Astrocyte (in vitro differentiated cells and primary cell): ENCODE results near the gene SEMA6A. TPM values are rescaled to one million over a fixed set of nuclear protein-coding genes. Genes with fewer than 3 reads are reported as not detected.

Experiments
- DNase-seq: peaks from one replicate; pipeline ENCODE4 v3.0.0-alpha.2; 2010; ENCODE audit warnings: low read depth
- FAIRE-seq: peaks from 2 replicates; lab custom pipeline; 2011; peaks lifted over from hg19 to GRCh38; lab: Jason Lieb, UNC
- H2AFZ ChIP-seq: 2 replicates; pipeline ENCODE4 v1.6.0; 2012; ENCODE audit warnings: low read depth, low read length, inconsistent platforms
- H3K27ac ChIP-seq: 2 replicates; pipeline ENCODE4 v1.5.1; 2011; ENCODE audit warnings: low read depth, low read length, inconsistent platforms
- H3K27me3 ChIP-seq: 2 replicates; pipeline ENCODE4 v1.6.0; 2011; ENCODE audit warnings: low read length, inconsistent platforms; ENCODE audit not compliant: insufficient read depth
- H3K36me3 ChIP-seq: 2 replicates; pipeline ENCODE4 v1.5.1; 2011; ENCODE audit warnings: low read length, inconsistent platforms; ENCODE audit not compliant: insufficient read depth
- H3K4me1 ChIP-seq: 2 replicates; pipeline ENCODE4 v1.5.1; 2011; ENCODE audit warnings: low read length, inconsistent platforms; ENCODE audit not compliant: insufficient read depth
- H3K4me2 ChIP-seq: 2 replicates; pipeline ENCODE4 v1.6.0; 2012; ENCODE audit warnings: low read length, inconsistent platforms
- H3K4me3 ChIP-seq: 2 replicates; pipeline ENCODE4 v1.5.1; 2011; ENCODE audit warnings: low read depth, mild to moderate bottlenecking, low read length, inconsistent platforms; ENCODE audit not compliant: insufficient read depth
- H3K79me2 ChIP-seq: 2 replicates; pipeline ENCODE4 v1.6.0; 2012; ENCODE audit warnings: mild to moderate bottlenecking, low read length, inconsistent platforms; ENCODE audit not compliant: insufficient read depth
- H3K9ac ChIP-seq: 2 replicates; pipeline ENCODE4 v1.6.0; 2012; ENCODE audit warnings: mild to moderate bottlenecking, low read length, inconsistent platforms
- H3K9me3 ChIP-seq: 2 replicates; pipeline ENCODE4 v1.5.1; 2012; ENCODE audit warnings: low read depth, mild to moderate bottlenecking, low read length, inconsistent platforms; ENCODE audit not compliant: insufficient read depth
- H4K20me1 ChIP-seq: 2 replicates; pipeline ENCODE4 v1.6.0; 2012; ENCODE audit warnings: low read length, inconsistent platforms; ENCODE audit not compliant: insufficient read depth
- H3K27ac Mint-ChIP-seq: one replicate; pipeline ENCODE4 v1.8.0; 2021; ENCODE audit warnings: mild to moderate bottlenecking, mixed read lengths; ENCODE audit not compliant: unreplicated experiment
- H3K27me3 Mint-ChIP-seq: one replicate; pipeline ENCODE4 v1.8.0; 2021; ENCODE audit warnings: low read depth, mixed read lengths; ENCODE audit not compliant: unreplicated experiment
- H3K36me3 Mint-ChIP-seq: one replicate; pipeline ENCODE4 v1.8.0; 2021; ENCODE audit warnings: low read depth, mixed read lengths; ENCODE audit not compliant: unreplicated experiment
- H3K4me1 Mint-ChIP-seq: one replicate; pipeline ENCODE4 v1.8.0; 2021; ENCODE audit warnings: low read depth, mixed read lengths; ENCODE audit not compliant: unreplicated experiment
- H3K4me3 Mint-ChIP-seq: one replicate; pipeline ENCODE4 v1.8.0; 2021; ENCODE audit warnings: mild to moderate bottlenecking, moderate library complexity, mixed read lengths; ENCODE audit not compliant: unreplicated experiment
- H3K9me3 Mint-ChIP-seq: one replicate; pipeline ENCODE4 v1.8.0; 2021; ENCODE audit warnings: mild to moderate bottlenecking, mixed read lengths; ENCODE audit not compliant: unreplicated experiment
- EZH2 ChIP-seq: IDR thresholded peaks from 2 replicates; pipeline ENCODE4 v1.6.1; 2012; ENCODE audit warnings: mild to moderate bottlenecking, low read length, inconsistent platforms; ENCODE audit not compliant: insufficient read depth
- total RNA-seq: library from RNA; stranded (reverse); gene quantifications from 2 replicates; pipeline ENCODE4 v1.2.1, GENCODE V29; 2021
- TF ChIP-seq, protein P1 (sequence below): IDR thresholded peaks from 2 replicates; pipeline ENCODE4 v1.5.1; 2011; ENCODE audit warnings: low read depth, mild to moderate bottlenecking, inconsistent platforms, low read length, moderate library complexity; ENCODE audit not compliant: insufficient read depth

The SEMA6A gene
- total RNA-seq, 1 donor from 2014 or later, result 34.2 TPM

DNA sequence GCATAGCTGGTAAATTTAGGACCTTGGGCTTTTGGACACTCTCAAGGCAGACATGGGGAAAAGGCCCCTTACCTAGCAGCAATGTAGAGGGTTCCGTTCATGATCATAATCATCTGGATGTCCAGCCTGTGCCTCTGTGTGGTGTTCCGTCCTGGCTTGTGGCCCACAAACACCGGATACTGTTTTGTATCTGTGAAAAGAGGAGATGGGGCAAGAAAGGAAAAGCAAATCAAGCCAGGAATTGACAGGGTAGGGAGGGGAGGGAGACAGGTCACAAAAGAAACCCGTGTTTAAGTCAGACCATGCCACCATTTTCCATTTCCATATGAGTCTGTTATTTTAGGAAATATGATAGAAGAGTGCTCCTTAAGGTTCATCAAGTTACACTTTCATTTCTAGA is 72.5 kb downstream of the SEMA6A start:
- FAIRE-seq, result no peak
- H3K27me3 ChIP-seq, result peaks cover 8% of the 10 kb centered on the region
- TF ChIP-seq, protein P1, sequence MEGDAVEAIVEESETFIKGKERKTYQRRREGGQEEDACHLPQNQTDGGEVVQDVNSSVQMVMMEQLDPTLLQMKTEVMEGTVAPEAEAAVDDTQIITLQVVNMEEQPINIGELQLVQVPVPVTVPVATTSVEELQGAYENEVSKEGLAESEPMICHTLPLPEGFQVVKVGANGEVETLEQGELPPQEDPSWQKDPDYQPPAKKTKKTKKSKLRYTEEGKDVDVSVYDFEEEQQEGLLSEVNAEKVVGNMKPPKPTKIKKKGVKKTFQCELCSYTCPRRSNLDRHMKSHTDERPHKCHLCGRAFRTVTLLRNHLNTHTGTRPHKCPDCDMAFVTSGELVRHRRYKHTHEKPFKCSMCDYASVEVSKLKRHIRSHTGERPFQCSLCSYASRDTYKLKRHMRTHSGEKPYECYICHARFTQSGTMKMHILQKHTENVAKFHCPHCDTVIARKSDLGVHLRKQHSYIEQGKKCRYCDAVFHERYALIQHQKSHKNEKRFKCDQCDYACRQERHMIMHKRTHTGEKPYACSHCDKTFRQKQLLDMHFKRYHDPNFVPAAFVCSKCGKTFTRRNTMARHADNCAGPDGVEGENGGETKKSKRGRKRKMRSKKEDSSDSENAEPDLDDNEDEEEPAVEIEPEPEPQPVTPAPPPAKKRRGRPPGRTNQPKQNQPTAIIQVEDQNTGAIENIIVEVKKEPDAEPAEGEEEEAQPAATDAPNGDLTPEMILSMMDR, result no peak
- no peak for TF ChIP-seq EZH2
- no peaks in the 10 kb centered on the region for H4K20me1 ChIP-seq
- no peak overlapping the region for H2AFZ ChIP-seq
- no peaks in the 10 kb centered on the region for H3K9me3 ChIP-seq
- Mint-ChIP-seq H3K27ac (no peak overlapping the region), H3K36me3 (peaks cover 2% of the 10 kb centered on the region), H3K4me3 (no peak overlapping the region), H3K9me3 (no peaks in the 10 kb centered on the region), H3K27me3 (no peaks in the 10 kb centered on the region), H3K4me1 (peaks cover 26% of the 10 kb centered on the region)
- no peaks in the 10 kb centered on the region for H3K36me3 ChIP-seq
- no peak overlapping the region for H3K27ac ChIP-seq
- H3K4me2 ChIP-seq, result peak overlapping the region; percentile 3
- DNase-seq, result no peak
- H3K9ac ChIP-seq, result no peak overlapping the region
- H3K4me1 ChIP-seq, result peaks cover 4% of the 10 kb centered on the region
- H3K4me3 ChIP-seq, result no peak overlapping the region
- no peaks in the 10 kb centered on the region for H3K79me2 ChIP-seq

DNA sequence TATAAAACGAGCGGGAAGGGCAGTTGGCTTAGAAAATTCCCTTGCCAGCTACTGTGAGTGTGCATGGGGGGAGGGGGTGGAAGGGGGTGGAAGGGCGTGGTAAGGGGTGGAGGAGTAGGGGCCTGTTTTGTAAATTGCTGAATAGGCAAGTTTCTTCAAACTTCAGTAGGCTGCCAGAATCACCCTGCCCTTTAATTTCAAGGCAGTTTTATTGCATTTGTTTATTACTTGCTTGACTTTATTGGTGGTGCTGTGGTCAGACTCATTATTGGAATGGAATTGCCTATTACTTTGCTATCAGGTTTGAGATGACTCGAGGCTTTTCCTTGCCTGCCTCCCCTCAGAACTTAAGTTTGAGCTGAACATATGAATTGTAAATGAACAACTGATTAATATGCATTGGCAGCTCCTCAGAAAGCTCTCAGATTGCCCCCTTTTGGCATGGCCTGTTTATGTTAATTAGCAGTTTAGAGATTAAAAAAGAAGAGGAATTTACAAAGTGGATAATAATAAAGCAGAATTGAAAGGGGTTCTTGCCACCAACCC is 76.0 kb downstream of the SEMA6A start:
- H3K9me3 Mint-ChIP-seq, result no peaks in the 10 kb centered on the region
- DNase-seq (no peak), FAIRE-seq (no peak)
- Histone ChIP-seq H2AFZ (no peak overlapping the region), H3K36me3 (no peaks in the 10 kb centered on the region), H3K4me1 (peaks cover 4% of the 10 kb centered on the region), H3K4me3 (no peak overlapping the region), H3K27ac (no peak overlapping the region), H3K79me2 (no peaks in the 10 kb centered on the region), H3K4me2 (no peak overlapping the region), H3K9me3 (no peaks in the 10 kb centered on the region), H3K9ac (no peak overlapping the region), H3K27me3 (peaks cover 15% of the 10 kb centered on the region), H4K20me1 (no peaks in the 10 kb centered on the region)
- H3K36me3 Mint-ChIP-seq, result peaks cover 13% of the 10 kb centered on the region
- no peak overlapping the region for H3K27ac Mint-ChIP-seq
- peaks cover 29% of the 10 kb centered on the region for H3K4me1 Mint-ChIP-seq
- H3K4me3 Mint-ChIP-seq, result no peak overlapping the region
- TF ChIP-seq, protein P1, result no peak
- no peak for TF ChIP-seq EZH2
- no peaks in the 10 kb centered on the region for H3K27me3 Mint-ChIP-seq

DNA sequence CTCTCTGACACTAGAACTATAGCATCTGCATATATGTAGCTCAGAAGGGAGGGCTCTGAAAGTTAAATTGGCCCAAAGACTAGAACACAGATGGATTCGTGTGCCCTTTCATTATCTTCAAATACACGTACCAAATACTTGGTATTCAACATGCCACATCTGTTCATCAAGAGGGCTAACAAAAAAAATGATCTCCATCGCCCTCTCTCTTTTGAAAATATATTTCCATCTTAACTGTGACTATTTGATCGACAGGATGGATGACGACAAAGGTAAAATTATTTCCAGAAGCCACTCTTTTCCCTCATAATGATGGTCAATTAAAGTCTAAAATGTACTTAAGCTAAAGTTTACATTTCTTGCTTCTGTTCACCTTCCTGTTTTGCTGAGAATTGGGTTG is 77.0 kb downstream of the SEMA6A start:
- Histone ChIP-seq H3K4me1 (peaks cover 2% of the 10 kb centered on the region), H3K27ac (no peak overlapping the region), H3K9me3 (no peaks in the 10 kb centered on the region), H3K27me3 (peaks cover 15% of the 10 kb centered on the region), H3K4me3 (no peak overlapping the region), H3K79me2 (no peaks in the 10 kb centered on the region), H3K4me2 (no peak overlapping the region), H3K9ac (no peak overlapping the region), H3K36me3 (no peaks in the 10 kb centered on the region), H2AFZ (no peak overlapping the region), H4K20me1 (no peaks in the 10 kb centered on the region)
- Mint-ChIP-seq H3K36me3 (peaks cover 15% of the 10 kb centered on the region), H3K9me3 (peaks cover 2% of the 10 kb centered on the region), H3K27ac (no peak overlapping the region), H3K27me3 (no peaks in the 10 kb centered on the region), H3K4me3 (no peak overlapping the region), H3K4me1 (peaks cover 27% of the 10 kb centered on the region)
- FAIRE-seq, result no peak
- no peak for DNase-seq
- no peak for TF ChIP-seq EZH2
- TF ChIP-seq, protein P1, result no peak
